Body of pancreas (tissue), 4 donors: ENCODE measurements around the gene NET1.

ENCODE experiments used
- CTCF ChIP-seq, 7 experiments: fragments of 450-650 bp in 4 of 7; fragments of 200-600 bp in 3 of 7; sonication (generic) in 3 of 7; IDR thresholded peaks; one replicate each; pipeline ENCODE4 v1.5.1; 2016 to 2019; ENCODE audit warnings: antibody characterized with exemption in 7 of 7
- POLR2A ChIP-seq, 3 donors: fragments of 450-650 bp; IDR thresholded peaks; one replicate each; pipeline ENCODE4 v1.6.1; 2016; ENCODE audit warnings: antibody characterized with exemption in 3 of 3, mild to moderate bottlenecking in 2 of 3

- TF ChIP-seq CTCF (IDR thresholded peaks at IDR 0.05) (no peak), POLR2A (IDR thresholded peaks at IDR 0.05) (no peak)
Measured at GRCh38 chr10:5468262-5469106, 56.1 kb downstream of the NET1 start.
